SK-N-DZ (cell line): ENCODE measurements around the gene LIPT2.

Experiments
- DNase-seq: peaks from one replicate; pipeline ENCODE4 v3.0.0-alpha.2; 2015; ENCODE audit warnings: low spot score

Gene LIPT2

DNA sequence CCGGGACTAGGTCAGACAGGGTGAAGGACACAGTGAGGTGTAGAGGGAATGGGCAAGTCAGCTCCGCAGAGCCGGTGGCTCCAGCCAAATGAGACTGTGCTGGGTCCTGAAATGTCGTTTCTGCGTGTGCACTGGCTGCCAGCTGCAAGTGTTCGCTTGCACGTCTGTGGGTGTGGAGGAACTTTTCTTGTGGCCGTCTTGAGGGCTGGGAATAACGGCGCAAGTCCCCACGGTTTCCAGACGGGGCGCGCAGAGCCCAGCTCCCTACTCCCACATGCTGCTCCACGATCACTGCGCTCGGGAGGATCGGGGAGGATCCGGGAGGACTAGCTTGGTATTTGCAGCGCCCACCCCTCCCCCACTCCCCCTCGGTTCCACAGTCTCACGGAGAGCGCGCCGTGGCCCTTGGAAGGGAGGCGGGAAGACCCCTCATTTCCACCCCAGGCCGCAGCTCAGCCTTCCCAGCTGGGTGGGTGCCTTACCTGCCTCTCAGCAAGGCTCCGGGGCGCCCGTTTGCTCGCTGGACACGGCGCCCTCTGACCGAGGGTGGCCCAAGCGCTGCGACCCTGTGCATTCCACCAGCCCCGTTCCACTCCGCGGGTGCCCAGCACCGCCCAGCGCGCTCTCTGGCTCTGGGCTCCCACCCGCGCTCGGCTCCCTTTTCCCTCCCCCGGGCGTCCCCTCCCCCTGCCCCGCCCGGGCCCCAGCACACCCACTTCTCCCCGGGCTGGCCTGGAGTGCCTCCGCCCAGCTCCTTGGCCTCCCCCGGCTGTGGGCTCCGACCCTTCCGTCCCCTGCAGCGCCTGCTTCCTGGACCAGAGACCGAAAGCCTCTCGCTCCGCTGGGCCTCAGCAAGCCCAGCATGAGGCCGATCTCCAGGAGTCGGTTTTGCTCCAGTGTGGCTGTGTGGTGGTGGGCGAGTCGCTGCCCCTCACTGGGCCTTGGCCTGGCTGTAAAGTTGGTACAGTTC lies 26.3 kb downstream of the LIPT2 start, which contains the start of gene KCNE3:
TSS of gene KCNE3 (minus strand) at position 634 of the 970 bp plus-strand sequence. CDS start 9,986 bp downstream, outside the sequence.
- no peak for DNase-seq

DNA sequence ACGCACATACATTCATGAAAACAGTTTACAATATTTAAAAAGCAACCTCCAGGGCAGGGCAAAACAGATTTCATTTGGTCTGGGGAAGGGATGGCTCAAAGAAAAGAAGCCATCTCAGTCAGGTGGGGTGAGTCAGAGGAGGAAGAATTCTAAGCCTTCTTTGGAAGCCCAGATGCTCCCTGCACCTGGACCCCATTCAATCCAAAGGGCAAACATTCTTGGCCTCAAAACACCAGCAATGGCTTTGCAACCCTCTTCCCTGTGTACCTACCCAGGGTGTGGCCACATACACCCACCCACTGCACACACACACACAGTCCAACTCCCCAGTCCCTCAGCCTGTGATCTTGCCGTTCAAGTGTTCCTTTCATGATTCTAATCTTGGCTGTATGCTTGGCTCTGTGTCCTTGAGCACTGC lies 28.2 kb downstream of the LIPT2 start:
- no peak for DNase-seq

DNA sequence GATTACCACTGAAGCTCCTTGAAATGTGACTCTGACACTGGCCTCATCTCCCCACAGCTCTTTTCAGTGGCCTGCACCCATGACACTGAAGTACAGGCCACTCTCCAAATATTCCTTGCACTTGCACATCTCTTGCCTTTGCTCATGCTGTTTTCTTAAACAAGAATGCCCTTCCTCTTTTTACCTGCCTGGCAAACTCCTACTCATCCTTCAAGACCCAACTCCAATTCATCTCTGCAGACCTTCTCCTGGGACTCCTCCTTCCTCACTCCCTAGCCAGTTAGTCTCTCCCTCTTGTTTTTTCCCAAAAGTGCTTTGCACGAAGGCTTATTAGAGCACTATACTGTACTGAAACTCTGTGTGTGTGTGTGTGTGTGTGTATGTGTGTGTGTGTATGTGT lies 28.8 kb downstream of the LIPT2 start:
- DNase-seq, result no peak

DNA sequence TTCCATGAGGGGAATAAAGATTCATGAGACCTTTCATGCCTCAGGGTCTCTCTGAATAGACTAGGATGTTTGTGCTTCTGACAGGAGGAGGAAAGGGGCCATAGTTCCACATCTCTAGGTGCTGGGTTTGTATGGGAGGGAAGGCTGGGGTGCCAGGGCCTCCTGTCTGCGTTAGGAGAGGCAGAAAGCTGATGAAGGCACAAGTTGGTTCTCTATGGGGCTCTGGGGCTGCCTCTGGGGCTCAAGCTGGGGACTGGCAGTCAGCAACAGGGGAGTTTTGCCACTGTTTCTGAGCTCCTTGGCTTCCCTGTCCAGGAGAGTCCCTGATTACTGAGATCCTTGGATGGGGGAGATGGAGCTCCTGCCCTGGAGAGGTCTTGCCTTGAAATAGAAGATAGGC lies 30.3 kb downstream of the LIPT2 start:
- DNase-seq, result no peak

DNA sequence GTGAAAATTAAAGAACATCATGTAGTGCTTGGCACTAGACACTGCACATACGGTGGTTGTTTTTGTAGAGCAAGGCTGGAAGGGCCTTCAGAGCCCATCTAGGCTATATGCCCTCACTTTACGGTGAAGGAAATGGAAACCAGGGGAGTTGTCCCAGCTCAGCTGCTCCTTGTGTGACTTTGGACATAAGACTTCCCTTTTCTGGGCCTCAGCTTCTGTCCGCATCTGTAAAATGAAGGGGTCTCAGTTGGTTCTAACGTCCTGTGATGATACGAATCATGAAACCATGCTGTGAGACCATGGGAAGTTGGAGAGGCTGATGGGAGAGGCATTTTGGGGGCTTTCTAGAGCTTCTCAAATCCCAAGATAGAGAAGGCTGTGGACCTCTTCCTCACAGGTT lies 30.9 kb downstream of the LIPT2 start:
- no peak for DNase-seq

DNA sequence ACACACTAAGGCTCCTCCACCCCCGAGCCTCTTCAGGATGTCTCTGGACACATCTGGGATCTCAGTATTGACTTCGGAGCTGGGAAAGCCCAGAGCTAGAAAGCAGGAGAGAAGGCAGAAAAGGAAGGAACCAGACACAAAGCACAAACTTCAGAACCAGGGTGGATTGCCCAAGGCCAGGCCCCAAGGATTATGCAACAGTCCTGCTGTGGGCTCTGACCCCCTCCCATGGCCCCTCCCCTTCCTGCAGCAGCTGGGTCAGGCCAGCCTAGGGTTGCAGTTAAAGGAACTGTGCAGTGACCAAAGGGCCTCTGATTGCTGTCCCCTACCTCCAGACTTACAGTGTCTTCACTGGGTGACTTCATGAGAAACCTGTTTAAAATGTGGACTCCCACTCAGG lies 31.5 kb downstream of the LIPT2 start:
- DNase-seq, result no peak

DNA sequence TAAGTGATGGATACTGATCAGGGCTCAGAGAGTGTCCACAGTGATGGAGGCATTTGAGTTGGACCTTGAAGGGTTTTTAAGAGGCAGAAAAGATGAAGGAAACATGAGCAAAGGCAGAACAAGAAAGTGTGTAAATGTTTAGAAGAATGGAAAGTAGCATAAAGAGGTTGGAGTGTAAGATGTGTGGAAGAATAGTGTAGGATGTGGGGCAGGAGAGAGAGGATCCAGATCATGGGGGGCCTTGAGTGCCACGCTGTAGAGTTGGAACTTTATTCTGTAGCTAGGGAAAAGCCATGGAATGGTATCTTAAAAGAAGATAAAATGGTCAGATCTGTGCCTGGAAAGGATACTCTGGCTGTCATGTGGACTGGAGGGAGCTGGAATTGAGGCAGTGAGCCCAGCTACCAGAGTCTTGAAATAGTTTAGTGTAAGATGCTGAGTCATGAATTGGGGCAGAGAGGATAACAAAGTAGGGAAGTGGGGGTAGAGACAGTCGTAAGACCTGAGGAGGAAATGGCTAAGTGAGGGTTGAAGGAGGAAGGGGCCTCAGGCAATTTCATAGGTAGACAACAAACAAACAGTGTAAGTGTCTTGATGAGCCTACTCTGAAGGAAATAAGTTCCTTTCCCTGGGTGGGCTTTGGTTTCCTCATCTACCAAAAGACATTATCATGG lies 32.9 kb downstream of the LIPT2 start:
- DNase-seq, result no peak

DNA sequence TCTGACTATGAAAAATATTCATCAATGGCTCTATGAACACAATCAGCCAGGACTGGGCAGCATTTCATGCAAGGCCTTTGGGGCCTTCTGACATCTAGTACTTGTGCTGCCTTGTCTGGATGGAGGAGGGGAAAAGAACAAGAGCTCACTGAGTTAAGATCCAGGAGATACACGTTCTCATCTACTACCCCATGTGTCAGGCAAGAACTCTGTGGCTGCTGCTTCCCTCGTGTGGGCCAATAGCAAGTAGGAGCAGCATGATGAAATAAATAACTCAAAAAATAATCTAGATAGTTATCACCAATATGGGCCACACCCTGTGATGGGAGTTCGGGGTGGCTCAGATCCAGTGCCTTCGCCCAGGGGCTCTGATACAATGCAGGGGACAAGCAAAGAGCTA lies 33.5 kb downstream of the LIPT2 start:
- DNase-seq, result no peak

DNA sequence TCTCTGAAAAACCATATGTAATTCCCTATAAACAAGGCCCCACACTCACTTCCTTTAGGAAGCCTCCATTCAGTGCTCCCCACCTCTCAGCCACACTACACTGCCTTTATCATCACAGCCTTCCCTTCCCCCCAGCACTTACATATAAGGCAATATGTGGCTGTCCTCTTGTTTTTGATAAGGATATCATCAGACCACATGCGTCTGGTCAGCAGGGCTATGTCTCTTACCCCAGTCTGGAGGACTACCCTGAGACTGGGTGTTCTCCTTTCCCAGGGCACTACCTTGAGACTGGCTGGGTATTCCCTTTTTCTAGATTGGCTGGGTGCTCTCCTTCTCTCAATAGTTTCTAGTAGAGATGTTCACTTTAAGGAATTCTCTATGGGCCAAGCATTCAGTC lies 33.9 kb downstream of the LIPT2 start:
- DNase-seq, result no peak

DNA sequence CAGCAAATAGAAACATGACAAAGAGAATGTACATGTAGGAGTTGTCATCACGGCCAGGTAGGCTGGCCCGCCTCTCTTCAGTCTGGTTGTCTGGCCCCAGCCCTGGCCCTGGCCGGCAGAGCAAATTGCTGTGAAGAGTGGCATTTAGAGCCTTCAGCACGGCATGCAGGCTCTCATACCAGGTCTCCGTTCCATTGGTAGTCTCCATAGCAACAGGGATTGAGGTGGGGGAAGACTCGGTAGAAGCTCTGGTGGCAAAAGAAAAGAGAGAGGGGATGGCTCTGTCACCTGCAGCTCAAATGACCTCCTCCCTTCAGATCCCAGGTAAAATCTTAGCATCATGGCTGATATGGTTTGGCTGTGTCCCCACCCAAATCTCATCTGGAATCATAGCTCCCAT lies 36.2 kb downstream of the LIPT2 start:
- DNase-seq, result no peak

DNA sequence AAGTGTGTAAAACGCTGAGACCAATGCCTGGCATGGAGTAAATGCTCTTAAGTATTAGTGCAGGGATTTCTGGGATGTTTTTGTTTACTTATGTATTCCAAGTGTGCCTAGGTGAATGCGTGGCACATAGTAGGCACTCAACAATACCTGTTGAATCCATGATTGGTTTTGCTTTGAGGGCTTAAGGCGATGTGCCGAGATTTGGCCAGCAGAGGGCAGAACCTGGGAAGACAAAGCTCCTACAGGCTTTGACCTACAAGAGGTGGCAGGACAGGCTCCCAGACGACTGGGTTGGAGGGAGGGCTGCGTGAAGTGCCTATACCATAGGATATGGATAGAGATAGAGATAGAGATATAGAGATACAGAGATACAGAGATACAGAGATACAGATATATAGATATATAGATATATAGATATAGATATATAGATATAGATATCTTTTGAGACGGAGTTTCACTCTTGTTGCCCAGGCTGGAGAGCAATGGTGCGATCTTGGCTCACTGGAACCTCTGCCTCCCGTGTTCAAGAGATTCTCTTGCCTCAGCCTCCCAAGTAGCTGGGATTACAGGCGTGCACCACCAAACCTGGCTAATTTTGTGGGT lies 40.0 kb downstream of the LIPT2 start:
- DNase-seq, result peak; percentile 64

DNA sequence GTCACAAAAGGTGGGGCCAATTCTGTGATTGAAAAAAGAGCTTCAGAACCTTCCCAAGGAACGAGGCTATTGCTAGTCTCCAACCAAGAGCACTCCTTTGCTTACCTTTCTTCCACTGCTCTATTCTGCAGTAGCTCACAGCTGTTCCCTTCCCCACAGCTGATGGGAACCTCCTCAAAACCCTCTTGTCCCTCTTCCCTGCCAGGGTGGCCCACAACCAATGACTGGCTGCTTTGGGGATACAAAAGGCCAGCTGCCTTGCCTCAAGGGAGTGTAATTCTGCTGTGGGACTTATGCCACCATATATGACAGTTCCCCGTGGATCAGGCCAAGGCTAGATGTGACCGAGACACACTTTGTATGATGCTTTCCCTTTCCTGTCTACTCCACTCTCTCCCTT lies 41.2 kb downstream of the LIPT2 start:
- DNase-seq, result no peak

DNA sequence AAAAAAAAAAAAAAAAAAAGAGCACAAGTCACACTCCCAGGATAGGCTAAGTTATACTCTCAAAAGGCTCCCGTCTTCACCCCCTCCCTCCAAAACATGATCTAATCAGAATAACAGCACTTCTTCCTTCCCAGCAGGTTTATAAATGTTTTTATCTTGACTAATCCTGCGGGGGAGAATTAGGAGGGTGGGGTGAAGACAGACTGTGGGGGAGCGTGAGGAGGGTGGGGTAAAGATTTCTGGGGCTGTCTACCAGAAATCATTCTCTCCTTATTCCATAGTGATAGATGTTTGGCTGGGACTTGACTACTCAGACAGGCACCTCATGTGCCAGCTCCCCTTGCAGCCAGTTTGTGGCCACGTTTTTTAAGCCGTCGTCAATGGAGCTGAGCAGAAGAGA lies 43.2 kb downstream of the LIPT2 start:
- no peak for DNase-seq

DNA sequence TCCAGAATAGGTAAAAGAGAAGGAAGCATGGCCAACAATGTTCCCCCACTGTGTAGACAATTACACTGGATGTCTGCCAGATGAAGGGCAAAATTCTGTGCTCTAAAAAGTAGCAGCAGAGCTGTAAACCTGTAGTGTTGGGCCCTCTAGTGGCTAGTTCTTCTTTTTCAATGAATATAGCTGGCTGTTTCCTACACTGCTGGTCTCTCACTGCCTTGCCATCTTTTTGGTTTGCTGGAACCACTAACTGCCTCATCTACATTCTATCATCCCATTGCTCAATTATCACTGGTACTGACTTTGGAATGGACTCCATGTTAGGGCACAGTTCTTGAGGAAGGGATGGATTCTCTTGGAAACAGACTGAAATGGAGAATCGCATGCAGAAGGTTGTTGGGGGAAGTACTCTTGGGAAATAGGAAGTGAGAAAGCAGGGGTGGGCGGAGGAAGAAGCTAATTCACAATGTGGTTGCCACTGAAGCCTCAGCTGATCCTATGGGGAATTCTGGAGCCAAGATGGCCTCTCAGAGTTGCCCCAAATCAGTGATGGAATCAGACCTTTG lies 44.1 kb downstream of the LIPT2 start:
- peak; percentile 70 for DNase-seq

DNA sequence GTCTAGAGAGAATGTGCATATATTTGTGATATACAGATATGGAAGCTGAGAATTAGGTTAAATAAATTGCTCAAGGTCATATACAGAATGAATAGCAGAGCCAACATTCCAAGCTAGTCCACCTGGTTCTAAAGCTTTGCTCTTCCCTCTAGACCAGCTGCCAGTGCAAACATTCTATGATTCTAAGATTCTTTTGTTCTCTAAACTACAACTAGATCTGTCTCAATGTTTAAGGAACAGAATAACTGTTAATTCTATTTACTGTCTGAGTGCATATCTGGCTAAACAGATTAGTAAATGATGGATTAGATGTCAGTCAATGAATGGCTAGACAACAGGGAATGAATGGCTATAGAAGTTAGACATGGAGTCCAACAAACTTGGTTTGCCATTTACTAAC lies 45.8 kb downstream of the LIPT2 start:
- DNase-seq, result no peak

DNA sequence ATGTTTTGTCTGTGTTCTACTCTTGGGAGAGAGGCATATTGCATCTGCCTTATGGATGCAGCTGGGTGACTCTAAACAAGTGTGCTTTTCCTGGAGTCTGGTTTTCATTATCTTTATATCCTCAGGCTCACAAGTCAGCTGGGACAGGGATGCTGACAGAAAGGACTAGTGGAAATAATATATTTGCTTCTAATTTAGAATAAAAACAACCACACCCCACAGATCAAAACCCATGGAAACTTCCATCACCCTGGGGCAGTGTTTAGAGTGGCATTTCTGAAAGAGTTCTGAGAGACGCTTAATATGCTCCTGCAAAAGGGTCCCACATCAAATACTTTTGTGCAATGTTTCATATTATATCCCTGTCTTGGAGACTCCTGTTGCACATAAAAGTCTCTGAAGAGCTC lies 47.0 kb downstream of the LIPT2 start:
- DNase-seq, result peak; percentile 29

DNA sequence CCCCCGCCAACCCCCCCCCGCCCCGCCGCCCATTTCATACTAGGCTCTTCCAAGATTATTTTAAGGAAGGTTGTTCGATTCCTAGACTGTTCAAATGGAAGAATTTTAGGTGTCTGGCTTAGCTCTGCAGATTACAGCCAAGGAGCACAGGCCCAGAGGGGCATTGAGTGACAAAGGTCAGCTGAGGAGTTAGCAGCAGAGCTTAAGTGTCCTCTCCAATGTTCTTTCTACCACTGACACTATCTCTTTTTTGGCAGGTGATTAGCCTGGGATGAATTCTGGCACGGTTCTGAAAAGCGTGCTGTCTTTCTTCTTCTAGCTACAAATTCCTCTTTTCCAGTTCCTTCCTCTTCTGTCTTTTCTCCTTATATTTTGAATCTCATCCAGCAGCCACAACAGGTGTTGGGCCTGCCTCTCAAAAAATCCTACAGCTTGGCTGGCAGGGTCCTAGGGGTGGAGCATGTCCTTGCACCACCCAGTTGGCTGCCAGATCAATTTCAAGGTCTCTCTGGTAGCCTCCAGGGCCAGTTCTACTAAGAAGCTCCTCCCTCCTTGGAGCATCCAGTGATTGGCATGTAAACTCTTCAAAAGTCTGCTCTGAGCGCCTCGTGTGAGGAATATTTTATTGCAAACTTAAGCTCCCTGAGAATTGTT lies 49.2 kb downstream of the LIPT2 start:
- DNase-seq, result no peak

DNA sequence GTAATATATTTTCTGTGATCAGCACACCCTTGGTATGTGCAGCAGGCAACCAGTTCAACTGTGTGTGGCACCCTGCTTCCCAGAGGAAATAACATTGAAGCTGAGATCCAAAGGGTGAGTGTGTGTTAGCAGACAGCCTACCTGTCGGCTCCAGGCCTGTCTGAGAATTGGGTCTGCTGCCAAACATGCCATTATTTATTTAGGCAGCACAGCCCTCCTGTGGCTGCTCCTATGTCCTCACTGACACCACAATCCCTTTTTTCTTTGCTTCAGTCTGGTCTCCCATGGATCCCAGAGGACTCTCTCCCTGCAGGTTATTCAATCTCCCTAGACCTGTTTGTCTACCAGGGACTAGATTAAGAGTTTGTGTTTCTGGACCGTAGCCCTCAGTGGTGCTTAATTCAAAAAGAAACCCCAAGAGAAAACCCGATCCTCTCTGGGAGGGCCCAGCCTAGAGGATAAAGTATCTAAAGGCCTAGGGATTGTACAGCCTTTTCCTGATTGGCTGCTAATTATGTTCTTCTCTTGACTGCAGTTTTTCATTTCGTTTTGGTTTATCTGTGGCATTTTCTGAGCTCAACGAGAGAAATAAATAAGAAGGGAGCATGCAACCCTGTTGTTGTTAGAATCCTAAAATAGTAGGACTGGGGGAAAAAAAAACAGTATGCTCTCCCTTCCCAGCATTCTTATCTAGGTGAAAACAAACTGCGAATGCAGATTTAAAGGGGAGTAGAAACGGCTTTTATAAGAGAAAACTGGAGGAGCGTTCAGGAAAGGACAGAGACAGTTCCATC lies 50.3 kb downstream of the LIPT2 start:
- peak; percentile 30 for DNase-seq

DNA sequence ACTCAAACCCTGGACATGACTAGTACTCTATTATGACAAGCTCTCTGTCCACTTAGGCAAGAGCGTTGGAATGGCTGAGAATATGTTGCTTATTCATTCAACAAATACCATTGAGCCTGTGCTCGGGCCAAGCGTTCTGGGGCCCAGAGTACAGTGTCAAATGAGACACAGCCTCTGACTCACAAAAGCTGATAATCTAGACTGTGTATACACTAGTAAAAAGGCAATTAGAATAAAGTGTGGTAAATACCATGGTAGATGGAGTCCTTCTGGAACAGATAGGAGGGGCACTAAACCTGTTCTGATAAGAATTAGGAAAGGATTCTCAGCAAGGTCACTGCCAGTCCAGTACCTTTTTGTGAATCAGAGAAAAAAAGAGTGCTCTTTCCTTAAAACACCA lies 50.9 kb downstream of the LIPT2 start:
- DNase-seq, result no peak
